ENCODE measurements around the gene SCGB1C1. TPM values are rescaled to one million over a fixed set of nuclear protein-coding genes. Genes with fewer than 3 reads are reported as not detected.
"Not testable (repeated sequence)": the region's sequence is repeated elsewhere in the genome, so short reads cannot be mapped to it uniquely, and the experiment has no call there.

SCGB1C1 gene
- total RNA-seq: not detected
- long read RNA-seq: 0 reads

DNA sequence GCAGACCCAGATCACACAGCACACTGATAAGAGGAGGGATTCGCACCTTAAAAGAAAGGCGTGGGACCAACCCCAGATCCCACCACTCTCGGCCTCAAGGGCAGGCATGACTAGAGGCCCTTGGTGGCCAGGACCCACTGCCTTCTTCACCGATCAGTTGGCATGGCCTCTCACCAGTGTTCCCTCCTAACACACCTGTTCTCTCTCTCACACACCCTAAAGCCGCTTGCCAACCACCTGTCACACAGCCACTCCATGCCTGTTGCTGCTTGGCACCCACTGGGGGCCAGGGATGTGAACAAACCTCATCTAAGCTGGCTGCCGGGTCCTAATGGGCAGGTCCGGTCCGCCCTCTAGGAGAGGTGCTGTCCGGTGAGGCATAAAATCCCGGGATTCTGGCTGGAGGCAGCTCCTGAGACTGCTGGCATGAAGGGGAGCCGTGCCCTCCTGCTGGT, at the start of gene SCGB1C1:
Gene SCGB1C1 (plus strand): TSS at position 405 of the 455 bp plus-strand sequence. CDS start 22 bp downstream, at position 427.
- H3K4me3 ChIP-seq, ATAC-seq: not testable (repeated sequence)
- 91% methylated on average over 3 of the region's 11 CpGs for WGBS (ENCODE audit: insufficient coverage, low coverage, low lambda C conversion rate, missing lambda C conversion rate)

GRCh38 chr11:180242-180641, 12.6 kb upstream of the SCGB1C1 start:
- H3K27me3 ChIP-seq; ATAC-seq; H3K27ac ChIP-seq; H3K4me3 ChIP-seq; DNase-seq; H3K36me3 ChIP-seq; H3K9me3 ChIP-seq; intact Hi-C loops (cut with DNase I); H3K4me1 ChIP-seq: not testable (repeated sequence)
- whole genome bisulfite sequencing (ENCODE audit: insufficient coverage, low coverage, low lambda C conversion rate, missing lambda C conversion rate): 6% methylated on average over 2 of the region's 13 CpGs
- TF ChIP-seq, protein P1, sequence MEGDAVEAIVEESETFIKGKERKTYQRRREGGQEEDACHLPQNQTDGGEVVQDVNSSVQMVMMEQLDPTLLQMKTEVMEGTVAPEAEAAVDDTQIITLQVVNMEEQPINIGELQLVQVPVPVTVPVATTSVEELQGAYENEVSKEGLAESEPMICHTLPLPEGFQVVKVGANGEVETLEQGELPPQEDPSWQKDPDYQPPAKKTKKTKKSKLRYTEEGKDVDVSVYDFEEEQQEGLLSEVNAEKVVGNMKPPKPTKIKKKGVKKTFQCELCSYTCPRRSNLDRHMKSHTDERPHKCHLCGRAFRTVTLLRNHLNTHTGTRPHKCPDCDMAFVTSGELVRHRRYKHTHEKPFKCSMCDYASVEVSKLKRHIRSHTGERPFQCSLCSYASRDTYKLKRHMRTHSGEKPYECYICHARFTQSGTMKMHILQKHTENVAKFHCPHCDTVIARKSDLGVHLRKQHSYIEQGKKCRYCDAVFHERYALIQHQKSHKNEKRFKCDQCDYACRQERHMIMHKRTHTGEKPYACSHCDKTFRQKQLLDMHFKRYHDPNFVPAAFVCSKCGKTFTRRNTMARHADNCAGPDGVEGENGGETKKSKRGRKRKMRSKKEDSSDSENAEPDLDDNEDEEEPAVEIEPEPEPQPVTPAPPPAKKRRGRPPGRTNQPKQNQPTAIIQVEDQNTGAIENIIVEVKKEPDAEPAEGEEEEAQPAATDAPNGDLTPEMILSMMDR (IDR thresholded peaks at IDR 0.05): peak in 2 of 4 donors; percentile 24 to 39

More for the DNA sequence above, at the start of gene SCGB1C1:
- H3K4me1 ChIP-seq; intact Hi-C loops (cut with DNase I); H3K9me3 ChIP-seq; H3K27ac ChIP-seq; H3K27me3 ChIP-seq; DNase-seq; H3K36me3 ChIP-seq: not testable (repeated sequence)

DNA sequence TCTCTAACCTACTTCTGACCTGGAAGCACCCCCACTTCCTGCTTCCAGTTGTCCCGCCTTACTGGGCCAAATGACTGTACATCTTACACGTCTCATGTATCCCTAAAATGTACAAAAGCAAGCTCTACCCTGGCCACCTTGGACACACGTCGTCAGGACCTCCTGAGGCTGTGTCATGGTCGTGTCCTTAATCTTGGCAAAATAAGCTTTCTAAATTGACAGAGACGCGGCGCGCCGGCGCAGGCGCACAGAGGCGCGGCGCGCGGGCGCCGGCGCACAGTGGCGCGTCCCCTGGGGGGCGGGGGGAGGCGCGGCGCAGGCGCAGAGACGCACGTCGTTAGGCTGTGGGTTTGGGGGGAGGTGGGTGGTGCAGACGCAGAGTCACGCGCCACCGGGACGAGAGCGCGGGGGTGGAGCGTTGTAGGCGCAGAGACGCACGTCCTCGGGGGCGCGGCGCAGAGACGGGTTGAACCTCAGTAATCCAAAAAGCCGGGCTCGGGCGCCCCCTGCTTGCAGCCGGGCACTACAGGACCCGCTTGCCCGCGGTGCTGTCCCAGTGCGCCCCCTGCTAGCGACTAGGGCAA, 3.6 kb upstream of the SCGB1C1 start:
- H3K36me3 ChIP-seq; H3K27ac ChIP-seq; H3K9me3 ChIP-seq; H3K27me3 ChIP-seq; intact Hi-C loops (cut with DNase I); H3K4me3 ChIP-seq; H3K4me1 ChIP-seq: not testable (repeated sequence)
- peak; percentile 33 to 48 (median 46) for ATAC-seq
- 83% methylated on average over 40 of the region's 55 CpGs for WGBS (ENCODE audit: insufficient coverage, low coverage, low lambda C conversion rate, missing lambda C conversion rate)
- peak; percentile 29 to 43 (median 39) for DNase-seq

- H3K4me3 ChIP-seq; H3K36me3 ChIP-seq; H3K4me1 ChIP-seq; H3K27ac ChIP-seq; H3K9me3 ChIP-seq; H3K27me3 ChIP-seq; intact Hi-C loops (cut with DNase I): not testable (repeated sequence)
- DNase-seq: peak; percentile 25 to 65 (median 56)
- peak; percentile 63 to 77 (median 70) for ATAC-seq
- TF ChIP-seq, protein P1 (IDR thresholded peaks at IDR 0.05): peak in 1 of 4 donors; percentile 9
- no CpG with 5 or more reads among the region's 25 CpGs for WGBS (ENCODE audit: insufficient coverage, low coverage, low lambda C conversion rate, missing lambda C conversion rate)
Measured at GRCh38 chr11:189843-190311, 3.0 kb upstream of the SCGB1C1 start.

DNA sequence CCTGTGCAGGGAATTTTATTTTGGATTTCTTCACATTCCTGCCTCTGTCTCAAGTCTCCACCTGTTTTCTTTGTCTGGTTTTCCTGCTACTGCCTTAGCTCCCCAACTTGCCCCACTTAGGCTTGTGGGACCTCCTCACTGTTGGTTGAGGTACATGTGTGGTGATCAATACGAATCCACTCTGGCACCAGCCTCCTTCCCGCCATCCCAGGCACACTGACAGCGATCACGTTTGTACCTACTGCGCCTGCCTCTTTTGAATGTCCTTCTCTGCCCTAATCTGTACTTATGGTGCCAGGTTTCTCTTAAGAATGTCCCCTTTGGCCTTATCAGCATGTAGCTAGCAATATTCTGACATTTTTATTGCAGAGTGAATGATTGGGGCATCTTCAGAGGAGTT, 2.3 kb upstream of the SCGB1C1 start:
- DNase-seq: peak in 2 of 3 donors; percentile 15 to 37
- H3K27ac ChIP-seq; ATAC-seq; H3K4me3 ChIP-seq; H3K27me3 ChIP-seq; intact Hi-C loops (cut with DNase I); H3K4me1 ChIP-seq; H3K36me3 ChIP-seq; H3K9me3 ChIP-seq: not testable (repeated sequence)
- 65% methylated on average over 5 of the region's 5 CpGs for WGBS (ENCODE audit: insufficient coverage, low coverage, low lambda C conversion rate, missing lambda C conversion rate)

DNA sequence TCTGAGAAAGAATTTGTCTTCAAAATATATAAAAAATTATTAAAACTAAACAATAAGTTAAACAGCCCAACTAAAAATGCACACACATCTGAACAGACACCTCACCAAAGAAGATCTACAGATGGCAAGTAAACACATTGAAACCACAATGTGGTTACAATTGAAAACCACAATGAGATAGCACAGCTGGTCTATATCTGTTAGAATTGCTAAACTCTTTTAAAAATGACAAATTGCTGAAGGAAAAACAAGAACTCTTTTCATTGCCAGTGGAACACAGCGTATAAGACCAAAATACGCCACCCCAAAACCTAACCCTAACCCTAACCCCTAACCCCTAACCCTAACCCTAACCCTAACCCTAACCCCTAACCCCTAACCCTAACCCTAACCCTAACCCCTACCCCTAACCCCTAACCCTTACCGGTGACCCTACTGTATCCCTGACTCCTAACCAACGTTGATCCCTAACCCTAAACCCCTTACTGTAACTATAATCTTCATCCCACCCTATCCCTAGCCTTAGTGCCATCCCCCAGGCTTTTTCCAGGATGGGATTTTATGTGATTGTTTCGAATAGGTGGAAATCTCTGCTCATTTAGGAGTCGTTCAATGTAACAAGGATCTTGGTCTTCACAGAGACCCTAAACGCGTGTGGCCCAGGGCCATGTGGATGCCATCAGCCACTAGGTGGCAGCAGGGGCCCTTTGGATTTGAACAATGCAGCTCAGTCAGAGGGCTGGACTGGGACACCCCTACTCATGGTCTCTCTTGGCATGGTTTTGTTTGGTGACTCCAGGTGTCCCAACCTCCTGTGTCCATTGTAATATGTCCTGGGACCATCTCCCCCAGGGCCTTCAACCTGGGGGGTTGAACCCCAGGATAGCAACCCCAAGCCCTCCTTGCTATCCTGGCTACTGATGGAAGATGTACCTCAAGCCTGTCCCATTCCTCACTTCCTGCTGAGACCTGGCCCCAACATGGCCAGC, 1.1 kb upstream of the SCGB1C1 start:
- H3K27me3 ChIP-seq; intact Hi-C loops (cut with DNase I); H3K9me3 ChIP-seq; H3K4me1 ChIP-seq; H3K4me3 ChIP-seq; H3K36me3 ChIP-seq; H3K27ac ChIP-seq: not testable (repeated sequence)
- 38% methylated on average over 4 of the region's 8 CpGs for WGBS (ENCODE audit: insufficient coverage, low coverage, low lambda C conversion rate, missing lambda C conversion rate)
- ATAC-seq (peak; percentile 53 to 83 (median 76)), DNase-seq (peak; percentile 8 to 42 (median 33))
- TF ChIP-seq, protein P1 (IDR thresholded peaks at IDR 0.05): peak; percentile 7 to 42 (median 31)

DNA sequence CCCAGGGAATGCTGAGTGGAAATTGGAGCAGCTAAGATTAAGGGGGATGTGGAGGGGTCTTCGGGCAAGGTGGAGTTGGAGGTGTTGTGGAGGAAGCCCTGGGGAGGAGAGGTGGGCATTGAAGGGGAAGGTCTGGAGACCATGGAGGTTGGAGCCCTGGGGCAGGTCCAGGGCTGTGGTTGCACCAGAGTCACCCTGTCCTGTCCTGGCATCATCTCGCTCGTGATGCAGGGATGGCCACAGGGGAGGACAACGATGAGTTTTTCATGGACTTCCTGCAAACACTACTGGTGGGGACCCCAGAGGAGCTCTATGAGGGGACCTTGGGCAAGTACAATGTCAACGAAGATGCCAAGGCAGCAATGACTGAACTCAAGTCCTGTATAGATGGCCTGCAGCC, 603 bp downstream of the SCGB1C1 start:
- H3K4me3 ChIP-seq; H3K27ac ChIP-seq; H3K9me3 ChIP-seq; H3K27me3 ChIP-seq; H3K4me1 ChIP-seq; H3K36me3 ChIP-seq; intact Hi-C loops (cut with DNase I): not testable (repeated sequence)
- WGBS (ENCODE audit: insufficient coverage, low coverage, low lambda C conversion rate, missing lambda C conversion rate): 59% methylated on average over 5 of the region's 5 CpGs
- peak in 1 of 3 donors; percentile 31 for DNase-seq
- peak in 2 of 4 donors; percentile 10 to 14 for ATAC-seq

All from right lobe of liver (tissue), 6 donors.